HepG2 (cell line): ENCODE measurements around the gene ARL4D. TPM values are rescaled to one million over a fixed set of nuclear protein-coding genes. Genes with fewer than 3 reads are reported as not detected.

Experiments
- ARNTL ChIP-seq: sonication (generic); formaldehyde crosslinking; IDR thresholded peaks from 2 replicates; pipeline ENCODE4 v1.4.0; 2020; ENCODE audit warnings: mild to moderate bottlenecking, missing genetic modification reagents
- CERS6 ChIP-seq: sonication (generic); formaldehyde crosslinking; IDR thresholded peaks from 2 replicates; pipeline ENCODE4 v1.5.0; 2020; ENCODE audit warnings: missing genetic modification reagents
- DMAP1 ChIP-seq: IDR thresholded peaks from 2 replicates; pipeline ENCODE4 v1.6.1; 2016
- HMG20B ChIP-seq: conservative IDR thresholded peaks from 2 replicates; pipeline ENCODE4 v1.6.1; 2016; ENCODE audit warnings: missing genetic modification reagents, missing compliant biosample characterization
- HMGA1 ChIP-seq: sonication (generic); formaldehyde crosslinking; conservative IDR thresholded peaks from 2 replicates; pipeline ENCODE4 v1.4.0; 2020; ENCODE audit warnings: missing genetic modification reagents
- KDM5A ChIP-seq: fragments of 200-600 bp; sonication (generic); IDR thresholded peaks from 2 replicates; pipeline ENCODE4 v1.7.0; 2018; ENCODE audit warnings: antibody characterized with exemption, mild to moderate bottlenecking, low read length, borderline replicate concordance
- MBD4 ChIP-seq: IDR thresholded peaks from 2 replicates; pipeline ENCODE4 v1.6.1; 2012; ENCODE audit warnings: low read length, inconsistent platforms, borderline replicate concordance
- MTA3 ChIP-seq: sonication (generic); formaldehyde crosslinking; IDR thresholded peaks from 2 replicates; pipeline ENCODE4 v1.4.0; 2020; ENCODE audit warnings: missing genetic modification reagents
- MYNN ChIP-seq: sonication (generic); formaldehyde crosslinking; IDR thresholded peaks from 2 replicates; pipeline ENCODE4 v1.4.0; 2020; ENCODE audit warnings: mild to moderate bottlenecking, low read depth, missing genetic modification reagents
- NCOA5 ChIP-seq: sonication (generic); formaldehyde crosslinking; IDR thresholded peaks from 2 replicates; pipeline ENCODE4 v1.4.0; 2020; ENCODE audit warnings: missing genetic modification reagents
- NFIB ChIP-seq: sonication (generic); formaldehyde crosslinking; IDR thresholded peaks from 2 replicates; pipeline ENCODE4 v1.9.0; 2021; ENCODE audit warnings: missing genetic modification reagents, mild to moderate bottlenecking, borderline replicate concordance
- PITX1 ChIP-seq: sonication (generic); formaldehyde crosslinking; IDR thresholded peaks from 2 replicates; pipeline ENCODE4 v1.5.1; 2020; ENCODE audit warnings: mild to moderate bottlenecking, missing genetic modification reagents
- PREB ChIP-seq: sonication (generic); formaldehyde crosslinking; IDR thresholded peaks from 2 replicates; pipeline ENCODE4 v1.4.0; 2020; ENCODE audit warnings: missing genetic modification reagents
- RARA ChIP-seq: IDR thresholded peaks from 2 replicates; pipeline ENCODE4 v1.6.1; 2016; ENCODE audit warnings: missing genetic modification reagents, missing compliant biosample characterization
- UBTF ChIP-seq: sonication (generic); formaldehyde crosslinking; IDR thresholded peaks from 2 replicates; pipeline ENCODE4 v1.4.0; 2020; ENCODE audit warnings: mild to moderate bottlenecking, missing genetic modification reagents
- ZBTB38 ChIP-seq: sonication (generic); formaldehyde crosslinking; IDR thresholded peaks from 2 replicates; pipeline ENCODE4 v1.5.1; 2020; ENCODE audit warnings: mild to moderate bottlenecking, missing genetic modification reagents
- ZFP36L2 ChIP-seq: sonication (generic); formaldehyde crosslinking; IDR thresholded peaks from 2 replicates; pipeline ENCODE4 v1.4.0; 2020; ENCODE audit warnings: missing genetic modification reagents
- ZNF326 ChIP-seq: sonication (generic); formaldehyde crosslinking; IDR thresholded peaks from 2 replicates; pipeline ENCODE4 v1.4.0; 2020; ENCODE audit warnings: missing genetic modification reagents, borderline replicate concordance
- ZNF337 ChIP-seq: sonication (generic); formaldehyde crosslinking; IDR thresholded peaks from 2 replicates; pipeline ENCODE4 v1.5.1; 2020; ENCODE audit warnings: missing genetic modification reagents, low read depth, mild to moderate bottlenecking, borderline replicate concordance
- ZNF468 ChIP-seq: sonication (generic); formaldehyde crosslinking; IDR thresholded peaks from 2 replicates; pipeline ENCODE4 v1.8.0; 2022; ENCODE audit warnings: mild to moderate bottlenecking, moderate library complexity, missing genetic modification reagents
- ZNF570 ChIP-seq: sonication (generic); formaldehyde crosslinking; IDR thresholded peaks from 2 replicates; pipeline ENCODE4 v1.4.0; 2020; ENCODE audit warnings: mild to moderate bottlenecking, missing genetic modification reagents, borderline replicate concordance
- ZNF574 ChIP-seq: sonication (generic); formaldehyde crosslinking; IDR thresholded peaks from 2 replicates; pipeline ENCODE4 v1.4.0; 2020; ENCODE audit warnings: missing genetic modification reagents
- ZNF652 ChIP-seq: IDR thresholded peaks from 2 replicates; pipeline ENCODE4 v1.6.1; 2016; ENCODE audit warnings: low read depth, borderline replicate concordance
- ZNF724P ChIP-seq: sonication (generic); formaldehyde crosslinking; IDR thresholded peaks from 2 replicates; pipeline ENCODE4 v1.8.0; 2022; ENCODE audit warnings: missing genetic modification reagents, borderline replicate concordance
- polyA plus RNA-seq, 8 experiments: library from polyadenylated mRNA; depleted of rRNA in 3 of 8; stranded (reverse) in 7 of 8; unstranded in 1 of 8; fragments of >200 nt; fragmentation: Illumina TruSeq in 4 of 8; extraction: Trizol in 4 of 8; gene quantifications; 2 replicates each; pipeline versions ENCODE4 v1.2.1 to v1.2.3, GENCODE V29; 2011 to 2016; ENCODE audit warnings: low read depth in 4 of 8, missing spikeins in 1 of 8, mixed read lengths in 1 of 8; ENCODE audit not compliant: insufficient read depth in 1 of 8
- total RNA-seq, 5 experiments: library from RNA; depleted of rRNA; stranded (reverse); fragments of >200 nt; fragmentation: Illumina TruSeq; extraction: Trizol; gene quantifications; 2 replicates each; pipeline ENCODE4 v1.2.3, GENCODE V29; 2016; ENCODE audit warnings: low read depth in 1 of 5

The ARL4D gene
- total and polyA plus RNA-seq, 2 of the 13 experiments (the other 11 are each of a cell fraction or from before 2014, with no cell fraction given), result 9.0 to 25.9 TPM

GRCh38 chr17:43449470-43450248, 50.9 kb downstream of the ARL4D start (continued):
- TF ChIP-seq UBTF (CRISPR knock-in tag) (peak; percentile 69), ZNF570 (no peak), ZNF326 (no peak), KDM5A (no peak; the same call in 1 of the 2 replicates), ARNTL (no peak; the same call in 1 of the 2 replicates), HMG20B (CRISPR knock-in tag) (peak; percentile 75; the same call in 1 of the 2 replicates), ZNF468 (no peak), MTA3 (CRISPR knock-in tag) (no peak), CERS6 (CRISPR knock-in tag) (no peak), MBD4 (no peak), ZNF337 (no peak), ZFP36L2 (no peak), DMAP1 (CRISPR knock-in tag) (peak; percentile 48; the same call in 1 of the 2 replicates), ZNF574 (CRISPR knock-in tag) (peak; percentile 86), ZBTB38 (peak; percentile 57), ZNF652 (peak; percentile 62; the same call in 1 of the 2 replicates), NFIB (CRISPR knock-in tag) (no peak), HMGA1 (CRISPR knock-in tag) (no peak), PREB (CRISPR knock-in tag) (no peak), PITX1 (CRISPR knock-in tag) (peak; percentile 88; the same call in 1 of the 2 replicates), NCOA5 (no peak), RARA (peak; percentile 89), ZNF724P (no peak), MYNN (CRISPR knock-in tag) (no peak)
